ENCODE data around the gene RTRAF. TPM values are rescaled to one million over a fixed set of nuclear protein-coding genes. Genes with fewer than 3 reads are reported as not detected.

RTRAF gene
- total and polyA plus RNA-seq, 2 of the 8 experiments (the other 6 are each of a cell fraction or from before 2014, with no cell fraction given): 149 to 359 TPM

DNA sequence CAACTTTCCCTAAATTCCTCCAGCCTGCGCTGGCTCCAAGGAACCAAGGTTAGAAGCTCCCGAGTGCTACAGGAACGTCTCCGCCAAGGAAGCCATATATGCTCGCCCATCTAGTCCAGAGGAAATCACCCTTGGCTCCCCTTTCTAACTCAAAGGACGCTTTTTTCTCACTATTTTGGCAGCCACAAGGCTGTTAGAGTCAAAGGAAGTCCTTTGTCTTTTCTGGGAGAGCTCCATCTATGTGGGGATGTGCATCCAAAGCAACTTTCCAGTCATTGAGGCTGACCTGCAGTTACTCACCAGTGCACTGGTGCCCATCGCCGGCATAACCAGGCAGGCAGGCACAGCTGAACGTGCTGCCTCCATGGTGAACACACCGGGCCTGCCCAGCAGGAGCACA, 37.6 kb downstream of the RTRAF start (continued):
- TF ChIP-seq, protein P1, sequence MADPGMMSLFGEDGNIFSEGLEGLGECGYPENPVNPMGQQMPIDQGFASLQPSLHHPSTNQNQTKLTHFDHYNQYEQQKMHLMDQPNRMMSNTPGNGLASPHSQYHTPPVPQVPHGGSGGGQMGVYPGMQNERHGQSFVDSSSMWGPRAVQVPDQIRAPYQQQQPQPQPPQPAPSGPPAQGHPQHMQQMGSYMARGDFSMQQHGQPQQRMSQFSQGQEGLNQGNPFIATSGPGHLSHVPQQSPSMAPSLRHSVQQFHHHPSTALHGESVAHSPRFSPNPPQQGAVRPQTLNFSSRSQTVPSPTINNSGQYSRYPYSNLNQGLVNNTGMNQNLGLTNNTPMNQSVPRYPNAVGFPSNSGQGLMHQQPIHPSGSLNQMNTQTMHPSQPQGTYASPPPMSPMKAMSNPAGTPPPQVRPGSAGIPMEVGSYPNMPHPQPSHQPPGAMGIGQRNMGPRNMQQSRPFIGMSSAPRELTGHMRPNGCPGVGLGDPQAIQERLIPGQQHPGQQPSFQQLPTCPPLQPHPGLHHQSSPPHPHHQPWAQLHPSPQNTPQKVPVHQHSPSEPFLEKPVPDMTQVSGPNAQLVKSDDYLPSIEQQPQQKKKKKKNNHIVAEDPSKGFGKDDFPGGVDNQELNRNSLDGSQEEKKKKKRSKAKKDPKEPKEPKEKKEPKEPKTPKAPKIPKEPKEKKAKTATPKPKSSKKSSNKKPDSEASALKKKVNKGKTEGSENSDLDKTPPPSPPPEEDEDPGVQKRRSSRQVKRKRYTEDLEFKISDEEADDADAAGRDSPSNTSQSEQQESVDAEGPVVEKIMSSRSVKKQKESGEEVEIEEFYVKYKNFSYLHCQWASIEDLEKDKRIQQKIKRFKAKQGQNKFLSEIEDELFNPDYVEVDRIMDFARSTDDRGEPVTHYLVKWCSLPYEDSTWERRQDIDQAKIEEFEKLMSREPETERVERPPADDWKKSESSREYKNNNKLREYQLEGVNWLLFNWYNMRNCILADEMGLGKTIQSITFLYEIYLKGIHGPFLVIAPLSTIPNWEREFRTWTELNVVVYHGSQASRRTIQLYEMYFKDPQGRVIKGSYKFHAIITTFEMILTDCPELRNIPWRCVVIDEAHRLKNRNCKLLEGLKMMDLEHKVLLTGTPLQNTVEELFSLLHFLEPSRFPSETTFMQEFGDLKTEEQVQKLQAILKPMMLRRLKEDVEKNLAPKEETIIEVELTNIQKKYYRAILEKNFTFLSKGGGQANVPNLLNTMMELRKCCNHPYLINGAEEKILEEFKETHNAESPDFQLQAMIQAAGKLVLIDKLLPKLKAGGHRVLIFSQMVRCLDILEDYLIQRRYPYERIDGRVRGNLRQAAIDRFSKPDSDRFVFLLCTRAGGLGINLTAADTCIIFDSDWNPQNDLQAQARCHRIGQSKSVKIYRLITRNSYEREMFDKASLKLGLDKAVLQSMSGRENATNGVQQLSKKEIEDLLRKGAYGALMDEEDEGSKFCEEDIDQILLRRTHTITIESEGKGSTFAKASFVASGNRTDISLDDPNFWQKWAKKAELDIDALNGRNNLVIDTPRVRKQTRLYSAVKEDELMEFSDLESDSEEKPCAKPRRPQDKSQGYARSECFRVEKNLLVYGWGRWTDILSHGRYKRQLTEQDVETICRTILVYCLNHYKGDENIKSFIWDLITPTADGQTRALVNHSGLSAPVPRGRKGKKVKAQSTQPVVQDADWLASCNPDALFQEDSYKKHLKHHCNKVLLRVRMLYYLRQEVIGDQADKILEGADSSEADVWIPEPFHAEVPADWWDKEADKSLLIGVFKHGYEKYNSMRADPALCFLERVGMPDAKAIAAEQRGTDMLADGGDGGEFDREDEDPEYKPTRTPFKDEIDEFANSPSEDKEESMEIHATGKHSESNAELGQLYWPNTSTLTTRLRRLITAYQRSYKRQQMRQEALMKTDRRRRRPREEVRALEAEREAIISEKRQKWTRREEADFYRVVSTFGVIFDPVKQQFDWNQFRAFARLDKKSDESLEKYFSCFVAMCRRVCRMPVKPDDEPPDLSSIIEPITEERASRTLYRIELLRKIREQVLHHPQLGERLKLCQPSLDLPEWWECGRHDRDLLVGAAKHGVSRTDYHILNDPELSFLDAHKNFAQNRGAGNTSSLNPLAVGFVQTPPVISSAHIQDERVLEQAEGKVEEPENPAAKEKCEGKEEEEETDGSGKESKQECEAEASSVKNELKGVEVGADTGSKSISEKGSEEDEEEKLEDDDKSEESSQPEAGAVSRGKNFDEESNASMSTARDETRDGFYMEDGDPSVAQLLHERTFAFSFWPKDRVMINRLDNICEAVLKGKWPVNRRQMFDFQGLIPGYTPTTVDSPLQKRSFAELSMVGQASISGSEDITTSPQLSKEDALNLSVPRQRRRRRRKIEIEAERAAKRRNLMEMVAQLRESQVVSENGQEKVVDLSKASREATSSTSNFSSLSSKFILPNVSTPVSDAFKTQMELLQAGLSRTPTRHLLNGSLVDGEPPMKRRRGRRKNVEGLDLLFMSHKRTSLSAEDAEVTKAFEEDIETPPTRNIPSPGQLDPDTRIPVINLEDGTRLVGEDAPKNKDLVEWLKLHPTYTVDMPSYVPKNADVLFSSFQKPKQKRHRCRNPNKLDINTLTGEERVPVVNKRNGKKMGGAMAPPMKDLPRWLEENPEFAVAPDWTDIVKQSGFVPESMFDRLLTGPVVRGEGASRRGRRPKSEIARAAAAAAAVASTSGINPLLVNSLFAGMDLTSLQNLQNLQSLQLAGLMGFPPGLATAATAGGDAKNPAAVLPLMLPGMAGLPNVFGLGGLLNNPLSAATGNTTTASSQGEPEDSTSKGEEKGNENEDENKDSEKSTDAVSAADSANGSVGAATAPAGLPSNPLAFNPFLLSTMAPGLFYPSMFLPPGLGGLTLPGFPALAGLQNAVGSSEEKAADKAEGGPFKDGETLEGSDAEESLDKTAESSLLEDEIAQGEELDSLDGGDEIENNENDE (IDR thresholded peaks at IDR 0.05; ENCODE audit: insufficient replicate concordance, low read length): no peak
- TF ChIP-seq SP4 (IDR thresholded peaks at IDR 0.05; ENCODE audit: low read length) (no peak), GTF2F1 (IDR thresholded peaks at IDR 0.05; ENCODE audit: borderline replicate concordance, low read depth, low read length) (no peak), EZH2 (IDR thresholded peaks at IDR 0.05; ENCODE audit: low read depth, low read length, severe bottlenecking) (no peak), CEBPB (IDR thresholded peaks at IDR 0.05; ENCODE audit: low read depth, low read length) (no peak), BRCA1 (IDR thresholded peaks at IDR 0.05; ENCODE audit: low read depth, low read length) (no peak), HDAC2 (IDR thresholded peaks at IDR 0.05; ENCODE audit: borderline replicate concordance in 1 of 2, low read depth in 2 of 2, low read length in 2 of 2) (no peak), SP1 (IDR thresholded peaks at IDR 0.05; ENCODE audit: low read depth, low read length) (no peak), TEAD4 (IDR thresholded peaks at IDR 0.05; ENCODE audit: low read depth, low read length) (no peak), EP300 (IDR thresholded peaks at IDR 0.05; ENCODE audit: borderline replicate concordance in 1 of 2, low read depth in 2 of 2, low read length in 2 of 2) (no peak), EGR1 (IDR thresholded peaks at IDR 0.05; ENCODE audit: borderline replicate concordance, low read depth, low read length) (no peak)

All from H1 (cell line).